Renal cortical epithelial cell (primary cell): ENCODE measurements around the gene USP20. TPM values are rescaled to one million over a fixed set of nuclear protein-coding genes. Genes with fewer than 3 reads are reported as not detected.
"Not testable (repeated sequence)": the region's sequence is repeated elsewhere in the genome, so short reads cannot be mapped to it uniquely, and the experiment has no call there.

Source experiments
- DNase-seq: peaks from one replicate; pipeline ENCODE4 v3.0.0-alpha.2; 2011; ENCODE audit warnings: low read depth
- total RNA-seq: library from RNA; depleted of rRNA; stranded (reverse); fragments of >200 nt; gene quantifications from 2 replicates; pipeline ENCODE4 v1.2.3, GENCODE V29; 2014

USP20 gene
- total RNA-seq, 1 donor from 2014 or later = 18.4 TPM

- DNase-seq = not testable (repeated sequence)
Measured at GRCh38 chr9:129890718-129891299, 55.6 kb downstream of the USP20 start.

GRCh38 chr9:129891569-129891968 is 56.3 kb downstream of the USP20 start:
- DNase-seq = no peak

- no peak for DNase-seq
Measured at GRCh38 chr9:129894120-129894823, 59.0 kb downstream of the USP20 start.

GRCh38 chr9:129895376-129896268 is 60.4 kb downstream of the USP20 start:
- no peak for DNase-seq

GRCh38 chr9:129897263-129897662 is 62.0 kb downstream of the USP20 start:
- no peak for DNase-seq

- DNase-seq = no peak
Measured at GRCh38 chr9:129898185-129898584, 62.9 kb downstream of the USP20 start.

GRCh38 chr9:129899620-129900019 is 64.4 kb downstream of the USP20 start:
- DNase-seq = no peak

- no peak for DNase-seq
Measured at GRCh38 chr9:129900263-129901027, 65.2 kb downstream of the USP20 start.

GRCh38 chr9:129901993-129902739 is 66.9 kb downstream of the USP20 start:
- no peak for DNase-seq

- no peak for DNase-seq
Measured at GRCh38 chr9:129902740-129903134, 67.5 kb downstream of the USP20 start.

- no peak for DNase-seq
Measured at GRCh38 chr9:129904734-129905133, 69.5 kb downstream of the USP20 start.

- no peak for DNase-seq
Measured at GRCh38 chr9:129906298-129906697, 71.0 kb downstream of the USP20 start.

- no peak for DNase-seq
Measured at GRCh38 chr9:129907201-129907600, 71.9 kb downstream of the USP20 start.

- no peak for DNase-seq
Measured at GRCh38 chr9:129908906-129909305, 73.6 kb downstream of the USP20 start.

GRCh38 chr9:129909851-129910250 is 74.6 kb downstream of the USP20 start:
- DNase-seq = no peak

- peak; percentile 100 for DNase-seq
Measured at GRCh38 chr9:129910628-129911567, 75.6 kb downstream of the USP20 start.

- no peak for DNase-seq
Measured at GRCh38 chr9:129914051-129914450, 78.8 kb downstream of the USP20 start.

- no peak for DNase-seq
Measured at GRCh38 chr9:129916707-129917106, 81.4 kb downstream of the USP20 start.

GRCh38 chr9:129918296-129918950 is 83.2 kb downstream of the USP20 start:
- no peak for DNase-seq
